GM18498 (cell line): Measurements from ENCODE around the gene ZMYND8.
"Not testable (repeated sequence)": the region's sequence is repeated elsewhere in the genome, so short reads cannot be mapped to it uniquely, and the experiment has no call there.

Source experiments
- ATAC-seq: cut with Tn5 transposase; IDR thresholded peaks from one replicate; pipeline ENCODE4 v1.9.1; 2021; ENCODE audit warnings: mild to moderate bottlenecking, moderate library complexity; ENCODE audit not compliant: unreplicated experiment

Gene ZMYND8

GRCh38 chr20:47252879-47253307, 103.6 kb downstream of the ZMYND8 start:
- no peak for ATAC-seq

- no peak for ATAC-seq
Observed at GRCh38 chr20:47251154-47252020, 105.1 kb downstream of the ZMYND8 start.

- ATAC-seq: no peak
Observed at GRCh38 chr20:47250360-47250759, 106.1 kb downstream of the ZMYND8 start.

DNA sequence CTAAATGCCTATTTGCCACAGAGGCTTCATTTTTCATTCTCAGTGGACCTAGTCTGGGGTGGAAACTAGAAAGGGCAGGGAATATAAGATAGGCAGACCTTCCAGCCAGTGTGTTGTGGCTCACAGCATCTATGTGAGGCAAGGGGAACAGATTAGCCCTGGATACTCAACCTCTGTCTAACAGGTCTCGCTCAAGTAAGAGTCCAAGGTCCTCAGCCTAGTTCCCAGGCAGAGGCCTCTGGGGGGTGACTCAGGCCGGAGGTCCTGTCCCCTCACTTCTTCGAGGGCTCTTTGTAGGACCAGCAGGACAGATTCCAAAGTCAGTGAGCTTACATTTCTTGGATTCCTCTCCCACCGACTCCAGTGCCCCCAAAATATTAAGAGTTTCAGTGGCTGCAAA, 106.6 kb downstream of the ZMYND8 start:
- ATAC-seq: no peak

- ATAC-seq: no peak
Observed at GRCh38 chr20:47248448-47248966, 108.0 kb downstream of the ZMYND8 start.

DNA sequence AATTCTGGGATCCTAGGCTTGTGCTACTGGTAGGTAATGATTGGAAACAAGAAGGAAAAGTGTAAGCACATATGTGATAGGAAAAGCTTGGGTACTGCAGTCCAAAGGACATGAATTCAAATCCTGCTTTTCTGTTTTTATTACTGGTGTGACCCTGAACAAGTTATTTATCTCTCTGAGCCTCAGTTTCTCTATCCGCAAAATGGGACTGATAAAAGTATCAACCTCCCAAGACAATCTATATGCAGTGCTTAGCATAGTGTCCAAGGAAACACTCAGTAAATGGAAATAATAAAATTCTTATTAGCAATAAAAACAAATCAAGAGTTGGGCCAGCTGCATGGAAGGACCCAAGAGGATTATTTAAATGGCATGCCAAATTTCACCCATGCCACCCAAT, 108.5 kb downstream of the ZMYND8 start:
- no peak for ATAC-seq

GRCh38 chr20:47246061-47246777, 110.3 kb downstream of the ZMYND8 start:
- ATAC-seq: no peak

DNA sequence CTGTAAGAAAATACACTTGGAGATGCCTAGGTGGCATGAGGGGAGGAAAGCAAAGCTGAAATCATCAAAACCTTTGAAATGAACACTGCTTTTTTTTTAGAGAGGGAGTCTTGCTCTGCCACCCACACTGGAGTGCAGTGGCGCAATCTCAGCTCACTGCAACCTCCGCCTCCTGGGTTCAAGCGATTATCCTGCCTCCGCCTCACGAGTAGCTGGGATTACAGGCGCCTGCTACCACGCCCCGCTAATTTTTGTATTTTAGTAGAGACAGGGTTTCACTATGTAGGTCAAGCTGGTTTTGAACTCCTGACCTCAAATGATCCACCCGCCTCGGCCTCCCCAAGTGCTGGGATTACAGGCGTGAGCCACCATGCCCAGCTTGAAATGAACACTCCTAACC, 111.3 kb downstream of the ZMYND8 start:
- ATAC-seq: not testable (repeated sequence)

- no peak for ATAC-seq
Observed at GRCh38 chr20:47244451-47244850, 112.0 kb downstream of the ZMYND8 start.

DNA sequence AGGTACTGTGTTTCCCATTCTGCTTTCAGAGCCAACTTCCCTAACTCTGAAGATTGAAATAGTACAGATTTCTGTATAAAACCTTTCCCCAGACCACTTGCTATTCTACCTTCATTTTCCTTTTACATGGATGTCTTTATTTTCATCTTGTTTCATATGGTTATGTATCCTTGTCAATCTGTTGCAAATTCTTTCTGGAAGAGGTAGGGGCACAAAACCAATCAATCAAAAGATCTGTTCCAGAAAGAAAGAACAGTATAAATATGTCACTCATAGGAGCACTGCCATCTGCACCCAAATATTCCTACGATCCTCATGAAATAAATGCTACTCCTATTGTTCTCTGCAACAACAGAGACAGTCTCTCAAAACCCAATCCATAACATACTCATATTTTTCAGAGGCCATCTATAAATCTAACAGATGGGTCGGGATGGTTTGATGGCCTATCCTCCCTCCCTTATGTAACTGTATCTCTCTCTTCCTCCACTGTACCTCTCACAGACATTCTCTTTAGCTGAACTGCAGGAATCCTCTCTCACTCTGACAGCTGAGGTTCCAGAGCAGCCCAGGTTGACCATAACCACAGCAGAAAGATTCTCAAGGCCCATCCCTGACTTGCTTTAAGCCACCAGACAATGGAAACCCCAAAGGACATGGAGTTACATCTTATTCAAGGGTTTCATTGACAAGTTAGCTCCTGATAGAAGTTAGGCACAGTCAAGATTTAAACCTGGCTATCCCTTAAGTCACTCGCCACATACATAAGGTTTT, 112.8 kb downstream of the ZMYND8 start:
- ATAC-seq: no peak

DNA sequence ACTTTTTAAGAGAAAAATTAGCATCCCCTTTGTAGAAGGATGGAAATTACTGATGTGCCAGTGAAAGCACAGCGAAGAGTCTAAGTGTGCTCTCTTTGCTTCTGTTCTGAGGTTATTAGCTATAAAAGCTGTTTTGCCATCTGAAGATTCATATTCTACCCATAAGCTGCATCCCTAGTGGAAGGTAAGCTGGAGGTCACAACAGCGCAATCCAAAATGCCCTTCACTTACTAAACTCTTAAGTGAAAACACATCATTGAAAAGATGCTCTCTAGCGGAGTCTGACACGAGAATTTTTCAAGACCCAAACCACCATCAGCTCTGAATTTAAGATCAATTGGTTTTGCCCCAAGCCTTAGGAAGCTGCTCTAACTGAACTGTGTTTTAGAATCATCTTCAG, 113.5 kb downstream of the ZMYND8 start:
- no peak for ATAC-seq

GRCh38 chr20:47241345-47241781, 115.1 kb downstream of the ZMYND8 start:
- ATAC-seq: no peak

- not testable (repeated sequence) for ATAC-seq
Observed at GRCh38 chr20:47240096-47240495, 116.4 kb downstream of the ZMYND8 start.

GRCh38 chr20:47239719-47240067, 116.8 kb downstream of the ZMYND8 start:
- ATAC-seq: no peak

GRCh38 chr20:47238780-47239718, 117.5 kb downstream of the ZMYND8 start:
- ATAC-seq: no peak

DNA sequence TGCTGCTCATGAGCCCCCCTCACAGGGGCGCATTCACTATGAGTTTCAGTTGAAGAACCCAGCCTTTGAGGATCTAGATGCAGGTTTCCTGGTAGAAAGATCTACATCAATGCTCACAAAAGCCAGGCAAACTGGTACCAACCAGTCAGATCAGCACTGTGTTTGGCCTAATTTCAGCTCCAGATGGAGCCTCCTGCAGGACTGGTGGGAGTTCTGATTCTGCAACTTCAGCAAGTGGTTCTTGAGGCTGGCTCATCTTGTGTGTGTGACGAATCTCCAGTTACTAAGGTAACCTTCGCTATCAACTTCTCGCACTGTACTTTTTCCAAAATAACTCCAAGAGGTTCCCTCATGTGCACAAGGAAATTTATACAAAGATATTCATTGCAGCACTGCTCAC, 118.8 kb downstream of the ZMYND8 start:
- ATAC-seq: no peak

DNA sequence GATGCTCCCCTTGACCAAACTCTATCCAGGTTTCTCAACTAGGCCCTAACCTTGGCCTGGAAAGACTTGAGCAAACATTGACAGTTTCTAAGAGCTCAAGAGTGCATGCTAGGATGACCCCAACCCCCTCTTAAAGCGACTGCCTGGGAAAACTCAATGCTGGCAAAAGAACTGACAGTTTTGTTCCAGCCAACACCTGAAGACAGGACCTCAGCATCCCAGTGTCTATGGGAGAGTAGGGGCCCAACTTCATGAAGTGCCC, 119.9 kb downstream of the ZMYND8 start:
- ATAC-seq: no peak

DNA sequence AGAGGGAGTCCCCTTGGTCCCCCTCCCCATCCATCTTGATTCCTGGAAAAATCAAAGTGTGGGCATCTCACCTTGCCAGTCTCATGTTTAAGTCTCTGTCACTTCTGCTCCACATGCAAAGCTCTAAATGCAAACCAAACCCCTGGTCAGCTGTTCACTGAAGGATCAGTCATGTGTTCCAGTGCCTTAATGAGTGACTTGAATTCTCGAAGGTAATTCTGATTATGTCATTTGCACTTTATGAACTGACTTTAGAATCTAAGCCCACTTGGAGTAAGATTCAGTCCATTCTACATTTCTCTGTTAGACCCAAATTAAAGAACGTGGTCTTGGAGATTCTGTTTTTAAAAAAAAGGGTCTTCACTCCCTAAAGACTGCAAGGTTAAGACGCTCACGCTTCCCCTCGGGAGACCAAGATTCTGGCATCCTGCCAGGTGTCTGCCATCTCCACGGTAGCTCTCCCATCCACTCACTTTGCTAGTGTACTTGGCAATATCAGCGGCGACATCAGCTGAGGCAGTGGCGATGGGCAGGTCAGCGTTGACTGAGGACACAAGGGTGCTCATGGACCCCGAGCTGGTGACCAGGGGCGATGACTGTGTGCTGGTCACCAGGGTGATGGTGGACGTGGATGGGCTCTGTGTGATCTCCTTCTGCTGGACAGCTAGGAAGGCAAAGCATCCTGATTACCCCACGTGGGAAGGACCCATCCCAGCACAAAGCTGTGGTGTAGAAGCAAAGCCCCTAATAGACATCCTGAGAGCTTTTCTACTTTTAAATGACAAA, 120.5 kb downstream of the ZMYND8 start:
- no peak for ATAC-seq

DNA sequence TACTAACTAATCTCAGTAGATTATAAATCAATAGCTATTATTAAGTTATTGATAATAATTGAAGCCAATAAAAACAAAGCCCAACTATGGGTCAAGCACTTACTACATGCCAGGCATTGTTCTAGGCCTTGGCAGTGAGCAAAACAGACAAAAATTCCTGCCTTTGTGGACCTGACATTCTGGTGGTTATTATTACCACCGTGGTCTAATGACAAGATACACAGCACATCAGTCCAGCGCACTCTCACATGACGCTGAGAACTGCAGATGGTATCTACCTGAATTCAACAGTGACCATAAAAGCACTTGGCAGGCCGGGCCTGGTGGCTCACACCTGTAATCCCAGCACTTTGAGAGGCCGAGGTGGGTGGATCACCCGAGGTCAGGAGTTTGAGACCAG, 121.4 kb downstream of the ZMYND8 start:
- ATAC-seq: no peak
